Astrocyte of the cerebellum (primary cell): ENCODE measurements around the gene C1QC.
A peak's percentile ranks its signal among the peaks of the same experiment; 100 is the strongest.

ENCODE experiments used
- DNase-seq: peaks from one replicate; pipeline ENCODE4 v3.0.0-alpha.2; 2011; ENCODE audit warnings: low read depth
- H3K4me3 ChIP-seq: 2 replicates; pipeline ENCODE4 v1.5.1; 2011; ENCODE audit warnings: mild to moderate bottlenecking, low read depth, low read length, moderate library complexity
- in situ Hi-C: cut with HindIII; loops from 2 replicates; pipeline ENCODE4 v1.10.0; 2017; ENCODE audit warnings: low sequenced_read_pairs
- TF ChIP-seq, protein P1 (sequence below): IDR thresholded peaks from 2 replicates; pipeline ENCODE4 v1.5.1; 2012; ENCODE audit warnings: low read length, low read depth, moderate library complexity, mild to moderate bottlenecking; ENCODE audit errors: missing control alignments

Gene C1QC

DNA sequence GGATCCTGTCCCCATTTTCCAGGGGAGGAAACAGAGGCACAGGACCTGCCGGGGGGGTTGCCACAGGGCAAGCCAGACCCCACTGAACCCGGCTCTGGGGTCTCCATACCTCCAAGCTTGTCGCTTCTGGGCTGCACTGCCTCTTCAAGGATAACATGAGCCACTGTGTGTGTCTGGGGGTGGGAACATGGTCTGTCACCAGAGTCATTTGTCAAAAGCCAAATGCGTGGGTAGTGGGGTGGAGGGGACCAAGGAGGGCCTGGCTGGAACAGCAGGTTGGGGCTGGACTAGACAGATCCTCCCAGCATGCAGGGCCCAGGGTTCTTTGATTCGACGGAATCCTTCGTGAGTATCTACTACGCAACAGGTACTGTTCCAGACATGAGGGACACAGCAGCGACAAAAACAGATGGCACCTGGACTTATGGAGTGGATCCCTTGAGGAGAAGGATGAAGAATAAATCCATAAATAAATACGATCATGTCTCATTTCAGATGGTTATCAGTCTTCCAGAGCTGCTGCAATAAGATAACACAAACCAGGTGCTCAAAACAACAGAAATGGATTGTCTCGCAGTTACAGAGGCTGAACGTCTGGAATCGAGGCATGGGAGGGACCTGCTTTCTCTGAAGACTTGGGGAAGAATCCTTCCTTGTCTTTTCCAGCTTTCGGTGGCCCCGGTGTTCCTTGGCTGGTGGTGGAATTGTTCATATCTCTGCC lies 38.3 kb downstream of the C1QC start:
- in situ Hi-C loops, result no loop called here
- H3K4me3 ChIP-seq, result no peak overlapping the region
- TF ChIP-seq, protein P1, sequence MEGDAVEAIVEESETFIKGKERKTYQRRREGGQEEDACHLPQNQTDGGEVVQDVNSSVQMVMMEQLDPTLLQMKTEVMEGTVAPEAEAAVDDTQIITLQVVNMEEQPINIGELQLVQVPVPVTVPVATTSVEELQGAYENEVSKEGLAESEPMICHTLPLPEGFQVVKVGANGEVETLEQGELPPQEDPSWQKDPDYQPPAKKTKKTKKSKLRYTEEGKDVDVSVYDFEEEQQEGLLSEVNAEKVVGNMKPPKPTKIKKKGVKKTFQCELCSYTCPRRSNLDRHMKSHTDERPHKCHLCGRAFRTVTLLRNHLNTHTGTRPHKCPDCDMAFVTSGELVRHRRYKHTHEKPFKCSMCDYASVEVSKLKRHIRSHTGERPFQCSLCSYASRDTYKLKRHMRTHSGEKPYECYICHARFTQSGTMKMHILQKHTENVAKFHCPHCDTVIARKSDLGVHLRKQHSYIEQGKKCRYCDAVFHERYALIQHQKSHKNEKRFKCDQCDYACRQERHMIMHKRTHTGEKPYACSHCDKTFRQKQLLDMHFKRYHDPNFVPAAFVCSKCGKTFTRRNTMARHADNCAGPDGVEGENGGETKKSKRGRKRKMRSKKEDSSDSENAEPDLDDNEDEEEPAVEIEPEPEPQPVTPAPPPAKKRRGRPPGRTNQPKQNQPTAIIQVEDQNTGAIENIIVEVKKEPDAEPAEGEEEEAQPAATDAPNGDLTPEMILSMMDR, result no peak
- no peak for DNase-seq

DNA sequence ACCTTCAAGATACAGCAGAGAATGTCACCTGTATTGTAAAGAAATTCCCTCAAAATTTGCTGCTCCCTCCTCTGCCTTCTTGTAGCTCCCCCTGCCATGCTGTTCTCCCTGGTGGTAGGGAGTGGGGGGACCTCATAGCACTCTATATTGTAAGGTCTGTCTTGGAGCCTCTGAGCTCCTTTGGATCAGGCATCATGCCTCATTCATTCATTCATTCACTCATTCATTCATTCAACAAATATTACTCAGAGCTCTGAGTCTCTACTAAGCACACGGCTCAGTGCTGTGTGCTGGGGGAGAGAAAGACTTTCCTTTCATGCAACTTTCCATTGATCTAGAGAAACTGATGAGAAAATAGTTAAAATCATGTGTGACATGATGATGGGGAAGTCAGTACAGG lies 40.1 kb downstream of the C1QC start:
- in situ Hi-C loops, result no loop called here
- H3K4me3 ChIP-seq, result no peak overlapping the region
- DNase-seq, result no peak
- TF ChIP-seq, protein P1, result no peak

DNA sequence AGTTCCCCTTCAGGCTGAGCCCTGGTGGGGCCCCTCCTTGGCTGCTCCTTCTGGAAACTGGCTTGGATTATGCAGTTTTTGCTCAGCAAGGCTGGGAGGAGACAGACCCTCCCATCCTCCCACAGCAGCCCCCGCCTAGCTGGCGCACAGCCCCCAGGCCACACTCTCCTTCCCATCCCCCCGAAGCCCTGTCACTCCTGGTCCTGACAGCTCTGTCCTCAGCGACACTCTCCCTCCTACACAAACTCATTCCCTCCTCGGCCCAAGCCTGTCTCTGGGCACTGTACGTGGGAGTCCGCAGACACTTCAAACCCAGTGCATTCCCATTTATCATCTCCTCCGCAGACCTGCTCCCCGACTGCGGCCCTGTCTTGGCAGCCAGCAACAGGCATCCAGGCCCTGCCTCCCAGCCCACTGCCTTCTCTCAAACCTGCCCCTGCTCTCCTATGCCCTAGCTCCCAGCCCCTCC lies 42.2 kb downstream of the C1QC start:
- DNase-seq, result no peak
- H3K4me3 ChIP-seq, result no peak overlapping the region
- TF ChIP-seq, protein P1, result no peak
- in situ Hi-C loops, result no loop called here

DNA sequence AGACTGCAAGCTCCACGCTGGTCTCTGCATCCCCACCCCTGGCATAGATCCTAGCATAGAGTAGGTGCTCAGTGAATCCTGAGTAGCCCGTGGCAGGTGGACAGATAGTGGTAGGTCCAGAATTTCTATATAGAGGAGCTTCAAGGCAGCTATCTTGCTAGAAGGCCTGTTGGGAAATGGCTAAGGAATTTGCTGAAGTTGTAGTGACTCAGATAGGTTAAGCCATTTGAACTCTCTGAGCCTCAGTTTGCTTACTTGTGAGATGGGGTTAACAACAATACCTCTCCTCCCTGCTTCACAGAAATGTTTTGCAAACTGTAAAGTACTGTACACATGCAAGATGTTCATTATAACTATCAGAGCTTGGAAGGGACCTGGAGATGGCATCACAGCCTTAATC lies 43.8 kb downstream of the C1QC start:
- in situ Hi-C loops, result no loop called here
- TF ChIP-seq, protein P1, result no peak
- H3K4me3 ChIP-seq, result no peak overlapping the region
- no peak for DNase-seq

DNA sequence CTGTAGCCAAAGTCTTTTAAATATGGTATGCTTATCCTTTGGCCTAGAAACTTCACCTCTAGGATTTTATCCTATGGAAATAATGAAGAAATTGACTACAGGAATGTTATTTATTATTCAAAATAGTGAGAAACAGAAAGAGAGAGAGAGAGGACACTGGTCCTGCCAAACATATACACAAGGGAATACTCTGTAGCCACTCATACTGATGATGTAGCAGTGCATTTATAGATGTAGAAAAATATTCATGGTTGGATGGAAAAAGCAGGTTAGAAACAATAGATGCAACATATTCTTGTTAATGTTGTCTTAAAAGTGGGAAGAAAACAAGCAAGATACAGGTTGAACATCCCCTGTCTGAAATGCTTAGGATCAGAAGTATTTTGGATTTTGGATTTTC lies 45.0 kb downstream of the C1QC start:
- TF ChIP-seq, protein P1, result no peak
- DNase-seq, result no peak
- in situ Hi-C loops, result no loop called here
- no peak overlapping the region for H3K4me3 ChIP-seq

DNA sequence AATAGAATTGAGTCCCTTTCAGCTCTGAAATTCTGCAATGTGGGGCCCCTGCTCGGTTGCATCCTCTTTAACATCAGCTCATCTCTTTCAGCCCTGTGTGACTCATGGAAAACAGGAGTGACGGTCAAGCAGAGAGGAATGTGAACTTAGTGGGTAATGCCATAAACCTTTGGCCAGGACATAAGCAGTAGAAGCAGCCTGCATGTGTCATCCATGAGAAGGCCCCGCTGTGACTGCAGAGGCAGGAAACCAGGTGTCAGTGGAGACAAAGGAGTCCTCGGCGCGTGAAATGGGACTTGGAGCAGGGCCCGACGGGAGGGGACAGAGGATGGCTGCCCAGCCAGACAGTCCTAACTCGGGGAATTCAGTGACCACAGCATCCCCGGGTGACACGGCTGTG lies 46.1 kb downstream of the C1QC start:
- DNase-seq, result peak; percentile 65
- H3K4me3 ChIP-seq, result no peak overlapping the region
- in situ Hi-C loops, result no loop called here
- TF ChIP-seq, protein P1, result no peak
